HTR-8/SVneo (cell line): Measurements from ENCODE around the gene ORAI3.
A peak's percentile ranks its signal among the peaks of the same experiment; 100 is the strongest.
"Not testable (repeated sequence)": the region's sequence is repeated elsewhere in the genome, so short reads cannot be mapped to it uniquely, and the experiment has no call there.

Experiments
- DNase-seq: peaks from one replicate; pipeline ENCODE4 v3.0.0; 2011; ENCODE audit warnings: low spot score, mixed read lengths; ENCODE audit not compliant: insufficient read length
- FAIRE-seq: peaks from 2 replicates; lab custom pipeline; 2011; peaks lifted over from hg19 to GRCh38; lab: Jason Lieb, UNC

Gene ORAI3

DNA sequence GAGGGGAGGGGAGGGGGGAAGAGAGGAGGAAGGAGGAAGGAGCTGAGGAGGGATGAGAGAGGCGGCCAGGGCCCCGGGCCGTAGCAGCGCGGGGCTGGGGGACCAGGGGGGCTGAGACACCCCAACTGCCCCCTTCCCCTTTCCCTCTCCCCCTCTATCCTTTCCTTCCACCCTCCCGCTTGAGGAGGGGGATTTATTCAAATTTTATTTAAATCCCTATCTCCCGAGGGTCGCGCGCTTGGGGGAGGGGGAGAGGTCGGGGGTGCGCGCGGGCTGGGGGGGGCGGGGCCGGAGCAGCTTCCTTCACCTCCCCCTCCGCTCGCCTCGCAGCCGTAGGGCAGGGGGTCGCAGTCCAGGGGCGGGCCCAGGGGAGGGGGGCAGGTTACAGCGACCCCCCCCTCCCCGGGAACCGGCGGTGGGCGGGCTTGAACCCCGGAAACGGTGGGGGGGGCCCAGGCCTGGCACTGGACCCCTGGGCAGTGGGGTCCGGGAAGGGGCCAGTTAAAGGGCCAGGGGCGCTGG, 25.3 kb upstream of the ORAI3 start, which contains the start of gene FBXL19:
Gene FBXL19 (plus strand): TSS at position 19 of the 522 bp plus-strand sequence. CDS start 2,183 bp downstream, outside the sequence.
- DNase-seq (no peak), FAIRE-seq (no peak)

DNA sequence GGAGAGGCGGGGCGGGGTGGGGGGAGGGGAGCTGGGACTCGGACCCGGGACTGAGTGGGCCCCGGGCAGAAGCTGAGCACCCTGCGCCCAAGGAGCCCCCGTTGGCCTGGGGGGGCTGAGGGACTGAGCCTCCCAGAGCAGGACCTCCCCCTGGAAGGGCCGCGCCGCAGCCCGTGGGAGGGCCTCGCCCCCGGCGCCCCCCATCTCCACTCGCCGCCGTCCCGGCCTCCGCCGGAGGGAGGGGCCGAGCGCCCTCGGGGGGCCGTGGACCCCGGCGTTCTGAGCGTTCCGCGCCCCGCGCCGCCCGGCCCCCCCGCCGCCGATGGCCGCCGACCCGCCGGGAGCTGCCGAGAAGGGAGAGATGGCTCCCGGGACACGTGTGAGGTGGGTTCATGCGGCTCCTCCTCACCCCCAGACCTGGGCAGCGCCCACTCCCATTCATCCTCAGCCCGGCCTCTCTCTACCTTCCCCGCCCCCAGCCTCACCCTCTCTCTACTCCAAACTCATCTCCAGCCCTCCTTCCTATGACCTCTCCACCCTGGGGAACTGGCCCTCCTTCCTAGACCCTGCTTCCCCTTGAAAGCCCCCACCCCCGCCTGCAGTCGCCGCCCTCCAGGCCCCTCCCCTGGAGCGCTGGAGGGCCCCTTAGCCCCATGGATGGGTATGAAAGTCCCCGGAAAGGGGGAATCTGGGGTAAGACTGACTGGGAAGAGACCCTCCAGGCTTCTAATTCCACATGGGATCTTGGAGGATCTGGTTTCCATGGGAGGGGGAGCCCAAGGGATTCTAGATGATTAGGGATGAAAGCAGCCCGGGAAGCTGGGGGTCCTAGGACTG, 24.6 kb upstream of the ORAI3 start:
- FAIRE-seq (no peak), DNase-seq (no peak)

DNA sequence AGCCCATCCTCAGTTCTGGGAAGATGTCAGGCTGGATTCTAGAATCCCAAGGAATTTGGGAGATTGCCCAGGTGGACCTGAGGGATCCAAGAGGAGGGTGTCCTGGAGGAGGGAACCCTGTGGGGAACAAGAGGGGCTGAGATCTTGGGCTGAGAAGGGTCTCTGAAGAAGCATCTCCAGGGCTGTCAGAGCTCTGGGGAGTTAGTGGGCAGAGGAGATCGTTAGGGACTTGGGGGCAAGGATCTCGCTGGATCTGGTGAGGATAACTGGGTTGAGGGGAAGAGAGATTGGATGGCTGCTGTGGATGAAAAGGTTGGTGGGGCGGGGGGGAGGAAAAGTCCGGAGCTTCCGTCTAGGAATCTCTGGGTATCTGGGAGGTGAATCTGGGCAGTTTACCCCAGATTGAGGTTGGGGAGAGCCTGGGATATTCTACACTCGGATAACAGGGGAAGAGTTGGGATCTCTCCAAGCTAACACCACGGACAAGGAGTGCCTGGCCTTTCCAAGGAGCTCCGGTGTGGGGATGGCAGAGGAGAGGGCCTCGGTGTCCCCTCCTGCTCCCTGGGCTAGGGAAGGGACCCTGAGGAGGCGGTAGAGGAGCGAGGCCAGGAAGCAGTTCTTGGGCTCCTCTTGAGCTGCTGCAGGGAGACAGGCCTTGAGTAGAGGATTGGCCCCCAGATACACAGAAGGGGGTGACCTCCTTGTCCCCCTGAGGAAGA, 23.8 kb upstream of the ORAI3 start:
- no peak for DNase-seq
- FAIRE-seq = no peak

DNA sequence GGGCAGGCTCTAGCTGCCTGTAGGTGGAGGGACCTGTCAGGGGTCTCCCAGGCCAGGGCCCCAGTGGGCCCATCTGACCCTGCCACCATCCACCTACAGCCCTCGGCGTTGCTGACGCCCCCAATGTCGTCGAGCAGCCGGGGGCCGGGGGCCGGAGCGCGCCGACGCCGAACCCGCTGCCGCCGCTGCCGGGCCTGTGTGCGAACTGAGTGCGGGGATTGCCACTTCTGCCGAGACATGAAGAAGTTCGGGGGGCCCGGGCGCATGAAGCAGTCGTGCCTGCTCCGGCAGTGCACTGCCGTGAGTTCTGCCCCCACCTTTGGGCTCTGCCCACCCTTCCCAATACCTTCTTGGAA, 23.3 kb upstream of the ORAI3 start:
- FAIRE-seq (no peak), DNase-seq (no peak)

DNA sequence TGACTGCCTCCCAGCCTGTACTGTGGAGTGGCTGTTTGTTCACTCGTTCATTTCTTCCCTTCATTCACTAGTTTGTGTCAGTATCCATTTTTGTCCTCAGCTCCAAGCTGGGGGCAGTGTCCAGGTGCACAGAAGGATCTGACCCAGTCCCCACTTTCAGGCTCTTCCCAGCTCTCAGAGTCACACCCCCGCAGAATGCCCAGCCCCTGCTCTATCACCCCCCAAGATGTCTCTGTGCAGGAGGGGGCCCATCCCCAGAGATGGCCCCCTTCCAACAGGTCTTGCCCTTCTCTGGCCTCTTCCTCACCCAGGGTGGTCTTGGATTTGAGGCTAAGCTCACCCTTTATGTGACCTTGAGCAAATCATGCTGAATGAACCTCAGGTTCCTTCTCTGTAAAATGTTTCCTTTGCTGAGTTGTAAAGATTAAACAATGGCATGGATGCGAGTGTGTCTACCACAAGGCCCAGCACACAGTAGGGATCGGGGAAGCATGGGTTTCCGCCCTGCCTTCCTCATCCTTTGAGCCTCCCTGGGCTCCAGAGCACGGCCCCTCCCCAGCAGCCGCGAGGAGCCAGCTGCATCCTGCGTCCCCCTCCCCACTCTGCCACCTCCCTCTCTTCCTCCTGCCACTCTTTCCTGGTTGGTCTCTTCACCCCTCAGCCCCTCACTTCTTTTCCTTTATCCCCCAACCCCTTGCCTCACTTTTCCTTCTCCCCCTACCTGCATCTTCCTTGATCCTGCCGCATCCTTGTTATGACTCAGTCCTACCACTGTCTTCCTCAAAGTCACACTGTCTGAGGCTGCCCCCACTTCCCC, 22.7 kb upstream of the ORAI3 start:
- DNase-seq (no peak), FAIRE-seq (peak; percentile 20)

DNA sequence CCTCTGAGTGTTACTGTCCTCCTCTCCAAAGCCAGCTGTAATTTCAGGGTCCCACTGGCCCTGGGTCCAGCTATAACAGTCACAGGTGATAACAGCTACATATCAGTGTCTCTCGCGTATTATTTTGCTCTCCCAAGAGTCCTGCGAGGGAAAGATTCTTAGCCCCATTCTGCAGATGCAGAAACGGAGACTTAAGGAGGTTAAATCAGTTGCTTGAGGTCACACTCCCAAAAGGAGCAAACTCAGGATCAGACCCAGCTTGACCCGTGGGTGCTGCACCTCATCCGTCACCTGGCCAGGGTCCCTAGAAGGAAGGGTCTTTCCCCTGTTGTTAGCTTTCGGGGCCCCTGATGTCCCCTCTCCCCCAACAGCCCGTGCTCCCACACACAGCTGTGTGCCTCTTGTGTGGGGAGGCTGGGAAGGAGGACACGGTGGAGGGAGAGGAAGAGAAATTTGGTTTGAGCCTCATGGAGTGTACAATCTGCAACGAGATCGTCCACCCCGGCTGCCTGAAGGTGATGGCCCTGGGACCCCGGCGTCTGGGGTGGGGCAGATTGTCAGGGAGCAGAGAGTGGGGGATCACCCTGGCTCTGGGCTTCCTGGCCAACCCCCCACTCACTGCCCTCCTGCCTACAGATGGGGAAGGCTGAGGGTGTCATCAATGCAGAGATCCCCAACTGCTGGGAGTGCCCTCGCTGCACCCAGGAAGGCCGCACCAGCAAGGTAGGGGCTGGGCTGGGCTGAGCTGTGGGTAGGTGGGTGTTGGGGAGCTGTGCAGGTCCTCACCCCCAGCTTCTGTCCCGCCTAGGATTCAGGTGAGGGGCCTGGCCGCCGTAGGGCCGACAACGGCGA, 21.7 kb upstream of the ORAI3 start:
- DNase-seq = no peak
- FAIRE-seq = peak; percentile 83

DNA sequence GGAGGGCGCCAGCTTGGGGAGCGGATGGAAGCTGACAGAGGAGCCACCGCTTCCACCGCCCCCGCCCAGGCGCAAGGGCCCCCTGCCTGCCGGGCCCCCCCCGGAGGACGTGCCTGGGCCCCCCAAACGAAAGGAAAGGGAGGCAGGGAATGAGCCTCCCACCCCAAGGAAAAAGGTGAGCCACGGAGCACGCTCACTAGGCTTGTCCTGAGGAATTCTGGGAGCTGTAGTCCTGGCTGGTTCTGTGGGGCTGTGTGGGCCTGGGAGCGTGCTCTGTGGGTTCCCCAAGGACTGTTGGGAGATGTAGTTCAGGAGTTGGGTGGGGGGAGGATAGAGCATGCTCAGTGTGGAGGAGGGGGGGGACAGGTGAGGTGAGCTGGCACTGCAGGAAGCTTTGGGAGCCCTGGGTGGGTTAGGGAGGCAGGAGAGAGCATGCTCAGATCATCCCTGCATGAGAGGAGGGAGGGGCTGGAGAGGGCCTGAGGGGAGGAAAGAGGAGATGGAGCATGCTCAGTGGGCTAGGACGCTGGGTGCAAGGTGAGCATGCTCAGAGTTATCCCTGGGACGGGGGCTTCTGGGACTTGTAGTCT, 21.0 kb upstream of the ORAI3 start:
- DNase-seq = no peak
- FAIRE-seq = peak; percentile 79

DNA sequence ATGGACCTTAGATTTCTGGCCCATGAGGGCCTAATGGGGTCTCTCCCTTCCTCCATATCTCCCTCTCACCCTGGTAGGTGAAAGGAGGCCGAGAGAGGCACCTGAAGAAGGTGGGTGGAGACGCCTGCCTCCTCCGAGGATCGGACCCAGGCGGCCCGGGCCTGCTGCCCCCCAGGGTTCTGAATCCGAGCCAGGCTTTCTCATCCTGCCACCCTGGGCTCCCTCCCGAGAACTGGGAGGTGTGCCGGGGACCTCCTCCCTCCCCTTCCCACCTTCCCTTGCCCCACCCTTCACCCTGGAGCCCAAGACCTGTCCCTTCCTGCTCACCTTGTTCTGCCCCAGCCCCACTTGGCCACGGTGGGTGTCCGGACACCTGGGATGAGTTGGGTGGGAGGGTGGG, 20.5 kb upstream of the ORAI3 start:
- DNase-seq = no peak
- FAIRE-seq = no peak

DNA sequence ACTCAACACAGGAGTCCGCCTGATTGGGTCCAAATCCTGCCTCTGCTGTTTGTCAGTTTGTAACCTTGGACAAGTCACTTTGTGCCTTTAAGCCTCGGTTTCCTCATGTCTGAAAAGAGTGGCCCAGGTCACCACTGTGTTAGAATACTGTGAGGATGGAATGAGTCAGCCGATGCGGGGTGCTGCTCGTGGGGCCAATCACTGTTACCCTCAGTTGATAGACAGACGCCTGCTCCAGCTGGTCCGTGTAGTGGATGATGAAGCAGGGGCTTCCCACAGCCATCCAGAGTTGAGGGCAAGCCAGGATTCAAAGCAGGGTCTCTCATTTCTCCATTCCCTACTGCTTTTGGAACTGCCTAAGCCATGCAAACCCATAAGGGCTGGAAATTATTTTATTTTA, 19.7 kb upstream of the ORAI3 start:
- FAIRE-seq = no peak
- no peak for DNase-seq

DNA sequence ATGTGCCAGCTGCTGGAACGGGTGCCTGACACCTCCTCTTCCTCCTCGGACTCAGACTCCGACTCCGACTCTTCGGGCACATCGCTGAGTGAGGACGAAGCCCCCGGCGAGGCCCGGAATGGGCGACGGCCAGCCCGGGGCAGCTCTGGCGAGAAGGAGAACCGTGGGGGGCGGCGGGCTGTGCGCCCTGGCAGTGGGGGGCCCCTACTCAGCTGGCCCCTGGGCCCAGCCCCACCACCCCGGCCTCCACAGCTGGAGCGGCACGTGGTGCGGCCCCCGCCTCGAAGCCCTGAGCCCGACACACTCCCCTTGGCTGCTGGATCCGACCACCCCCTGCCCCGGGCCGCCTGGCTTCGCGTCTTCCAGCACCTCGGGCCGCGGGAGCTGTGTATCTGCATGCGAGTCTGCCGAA, 18.7 kb upstream of the ORAI3 start:
- FAIRE-seq (no peak), DNase-seq (no peak)

DNA sequence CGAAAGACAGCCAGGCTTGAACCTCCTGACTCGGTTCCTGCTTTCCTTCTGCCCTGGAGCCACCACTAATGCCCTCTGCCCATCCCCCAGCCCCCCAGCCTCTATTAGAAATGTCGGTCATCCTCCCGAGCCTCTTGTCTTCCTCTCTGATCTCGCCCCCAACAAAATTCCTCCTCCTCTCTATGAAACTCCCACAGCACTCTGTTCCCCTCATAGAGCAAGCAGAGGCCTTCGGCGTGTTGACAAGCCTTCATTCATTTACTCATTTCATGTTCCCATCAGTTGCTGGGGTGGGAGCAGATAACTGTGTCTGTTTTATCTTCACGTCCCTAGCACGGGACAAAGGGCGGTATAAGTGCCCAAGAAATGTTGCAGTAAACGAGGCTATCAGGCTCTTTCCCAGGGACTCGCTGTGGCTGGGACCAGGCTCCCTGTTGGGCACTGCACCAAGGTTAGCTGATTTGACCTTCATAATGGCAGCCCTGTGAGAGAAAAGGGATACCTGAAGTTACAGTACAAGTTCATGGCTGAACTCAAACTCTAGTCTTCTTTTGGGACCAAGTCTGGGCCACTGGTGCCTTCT, 17.7 kb upstream of the ORAI3 start:
- FAIRE-seq (no peak), DNase-seq (no peak)

DNA sequence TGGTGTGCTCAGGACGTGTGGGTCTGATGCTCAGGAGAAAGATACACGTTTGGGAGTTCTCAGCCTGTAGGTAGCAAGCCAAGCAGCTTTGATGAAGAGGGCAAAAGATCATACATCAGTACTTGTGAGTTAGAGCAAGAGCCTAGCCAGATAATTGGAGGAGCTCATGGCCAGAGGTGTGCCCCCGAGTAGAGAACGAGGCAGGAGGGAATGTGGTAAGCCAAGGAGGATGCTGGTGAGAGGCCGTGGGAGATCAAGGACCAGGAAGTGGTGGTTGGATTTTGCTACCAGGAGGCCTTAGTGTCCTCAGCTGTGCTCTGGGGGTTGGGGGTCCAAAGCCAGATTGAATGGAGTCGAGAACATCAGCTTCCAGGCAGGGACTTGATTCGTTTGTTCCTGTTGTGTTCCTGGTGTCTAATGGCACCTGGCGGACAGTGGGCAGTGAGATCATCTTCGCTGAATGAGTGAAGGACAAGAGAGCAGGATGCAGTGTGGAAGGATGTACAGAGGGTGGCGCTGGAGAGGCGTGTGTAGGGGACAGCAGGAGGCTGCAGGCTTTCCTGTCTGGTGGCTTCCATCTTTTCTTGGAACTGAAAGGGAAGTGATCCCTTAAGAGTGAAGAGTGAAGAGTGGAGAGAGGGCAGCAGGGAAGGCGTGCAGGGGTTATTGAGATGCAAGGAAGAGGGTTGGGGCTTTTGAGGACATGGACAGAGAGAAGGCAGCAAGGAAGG, 13.9 kb upstream of the ORAI3 start:
- DNase-seq (peak; percentile 50), FAIRE-seq (peak; percentile 57)

DNA sequence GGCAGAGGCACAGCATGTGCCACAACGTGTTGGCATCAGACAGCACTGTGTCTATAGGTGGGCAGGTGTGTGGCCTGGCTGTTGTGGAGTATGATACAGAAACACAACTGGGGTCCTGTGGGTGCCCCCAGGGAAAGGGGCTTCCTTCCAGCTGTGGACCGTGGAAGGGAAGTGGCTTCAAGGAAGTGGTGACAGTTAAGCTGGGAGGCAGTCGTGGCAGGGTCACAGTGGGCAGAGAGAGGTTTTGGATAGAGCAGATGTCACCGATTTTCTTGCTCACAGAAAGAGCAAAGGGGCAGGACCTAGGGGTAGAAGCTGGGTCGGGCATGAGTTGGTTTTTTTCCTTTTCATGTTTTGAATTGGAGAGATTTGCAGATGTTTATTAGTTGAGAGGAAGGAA, 11.2 kb upstream of the ORAI3 start:
- DNase-seq = no peak
- FAIRE-seq = no peak

DNA sequence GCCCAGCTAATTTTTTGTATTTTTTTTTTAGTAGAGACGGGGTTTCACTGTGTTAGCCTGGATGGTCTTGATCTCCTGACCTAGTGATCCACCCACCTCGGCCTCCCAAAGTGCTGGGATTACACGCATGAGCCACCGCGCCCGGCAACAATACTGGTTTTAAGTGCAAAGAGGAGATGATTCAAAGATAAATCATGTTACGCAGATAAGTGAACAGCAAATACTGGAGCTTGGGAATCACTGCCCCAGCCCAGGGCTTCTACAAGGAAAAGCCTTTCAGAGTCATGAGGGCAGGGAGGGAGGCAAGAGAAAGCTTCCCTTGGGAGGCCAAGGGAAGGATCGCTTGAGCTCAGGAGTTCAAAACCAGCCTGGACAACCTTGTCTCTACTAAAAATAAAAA, 9.3 kb upstream of the ORAI3 start:
- FAIRE-seq, DNase-seq: not testable (repeated sequence)

DNA sequence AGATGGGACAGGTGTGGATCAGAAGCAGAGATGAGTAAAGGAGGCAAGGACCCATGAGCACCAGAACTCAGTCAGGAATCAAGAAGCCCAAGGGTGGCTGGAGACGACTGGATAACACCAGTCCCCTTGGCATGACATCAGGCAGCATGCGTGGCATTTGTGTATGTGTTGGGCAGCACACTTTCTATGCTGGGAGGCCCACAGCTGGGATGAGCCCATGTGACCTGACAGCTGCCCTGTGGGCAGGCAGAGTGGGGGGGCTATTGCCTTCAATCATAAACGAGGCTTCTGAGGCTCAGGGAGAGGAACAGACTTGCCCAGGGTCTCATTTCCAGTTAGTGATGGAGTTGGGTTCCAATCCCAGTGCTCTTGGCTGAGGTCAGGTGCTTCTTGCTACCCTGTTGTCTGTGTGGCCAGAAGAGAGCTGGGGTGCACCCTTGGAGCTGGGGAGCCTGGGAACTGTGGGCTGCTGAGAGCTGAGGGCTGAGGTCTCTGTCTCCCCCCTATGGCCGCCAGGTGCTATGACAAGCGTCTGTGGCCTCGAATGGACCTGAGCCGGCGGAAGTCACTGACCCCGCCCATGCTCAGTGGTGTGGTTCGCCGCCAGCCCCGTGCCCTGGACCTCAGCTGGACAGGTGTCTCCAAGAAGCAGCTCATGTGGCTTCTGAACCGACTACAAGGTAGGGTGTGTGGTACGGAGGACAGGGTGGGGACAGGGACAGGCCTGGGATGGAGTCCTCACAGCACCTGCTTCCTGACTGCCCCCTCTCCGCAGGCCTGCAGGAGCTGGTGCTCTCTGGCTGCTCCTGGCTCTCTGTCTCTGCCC, 7.1 kb upstream of the ORAI3 start:
- FAIRE-seq = peak; percentile 78
- peak; percentile 79 for DNase-seq

DNA sequence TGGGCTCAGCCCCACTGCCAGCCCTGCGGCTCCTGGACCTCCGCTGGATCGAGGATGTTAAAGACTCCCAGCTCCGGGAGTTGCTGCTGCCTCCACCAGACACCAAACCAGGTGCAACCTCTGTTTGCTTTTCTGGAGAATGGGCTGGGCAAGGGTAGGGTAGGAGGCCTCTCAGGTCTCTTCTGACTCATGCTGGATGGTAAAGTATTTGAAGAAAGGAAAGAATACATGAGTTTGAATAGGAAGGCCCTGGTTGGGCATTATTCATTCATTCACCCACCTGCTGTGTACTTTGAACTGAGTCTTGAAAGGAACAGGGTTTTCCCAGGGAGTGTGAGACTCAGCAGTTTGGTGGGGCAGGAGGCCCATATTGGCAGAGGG, 6.5 kb upstream of the ORAI3 start:
- DNase-seq (no peak), FAIRE-seq (no peak)

DNA sequence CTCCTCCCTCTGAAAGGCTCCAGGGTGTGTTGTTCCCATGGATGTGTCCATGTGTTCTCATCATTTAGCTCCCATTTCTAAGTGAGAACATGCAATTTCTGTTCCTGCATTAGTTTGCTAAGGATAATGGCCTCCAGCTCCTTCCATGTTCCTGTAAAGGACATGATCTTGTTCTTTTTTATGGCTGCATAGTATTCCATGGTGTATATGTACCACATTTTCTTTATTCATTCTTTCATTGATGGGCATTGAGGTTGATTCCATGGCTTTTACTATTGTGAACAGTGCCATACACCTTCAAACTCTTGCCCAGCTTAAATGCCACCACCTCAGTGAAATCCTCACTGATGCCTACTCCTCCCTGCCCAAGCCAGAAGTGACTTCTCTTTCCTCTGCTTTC, 4.5 kb upstream of the ORAI3 start:
- no peak for FAIRE-seq
- DNase-seq = no peak
